Spinal cord (tissue), 4 donors: ENCODE data around the gene DNAJC18. TPM values are rescaled to one million over a fixed set of nuclear protein-coding genes. Genes with fewer than 3 reads are reported as not detected.

Source experiments
- polyA plus RNA-seq, 2 donors: library from polyadenylated mRNA; unstranded; fragments of 120-200 nt; gene quantifications; one replicate each; pipeline ENCODE4 v1.2.1, GENCODE V29; 2013; ENCODE audit not compliant: insufficient read length in 2 of 2
- small RNA-seq: library from RNA; depleted of rRNA; stranded (forward); fragments of <200 nt; gene quantifications from one replicate; pipeline ENCODE3, GENCODE V24; 2014; ENCODE audit warnings: low replicate concordance
- total RNA-seq, 2 donors: library from RNA; depleted of rRNA in 1 of 2; stranded (reverse); fragments of 120-200 nt in 1 of 2; fragments of >200 nt in 1 of 2; gene quantifications; one replicate each; pipeline versions ENCODE4 v1.2.3 to v1.2.4, GENCODE V29; 2013 to 2014

Gene DNAJC18
- total and polyA plus RNA-seq, 4 donors = 26.6 to 49.9 (median 39.9) TPM

Small RNA genes lying within 50 kb of the gene (small RNA-seq; reads per million reads assigned to genes)
- 5.6 reads per million, percentile 95 among the genes with 10 or more reads in this experiment for gene RNU5B-4P

Other genes starting within 250 kb of the DNAJC18 start
- gene SIL1, start 241.2 kb downstream of the DNAJC18 start, total RNA-seq = 10 to 100 TPM; 23.0 to 53.7 TPM
- 10 to 100 TPM; 18.8 to 38.4 TPM for gene SIL1, start 241.2 kb downstream of the DNAJC18 start, polyA plus RNA-seq
- gene MATR3, start 145.8 kb downstream of the DNAJC18 start, total RNA-seq = 100 to 1,000 TPM; 433 to 543 TPM
- gene MATR3, start 145.8 kb downstream of the DNAJC18 start, polyA plus RNA-seq = 100 to 1,000 TPM; 580 to 752 TPM
- 100 to 1,000 TPM in 1 of 2 donors, 10 to 100 TPM in 1; 90.4 to 138 TPM for gene PAIP2, start 97.7 kb downstream of the DNAJC18 start, total RNA-seq
- 100 to 1,000 TPM; 154 to 173 TPM for gene PAIP2, start 97.7 kb downstream of the DNAJC18 start, polyA plus RNA-seq
- under 1 TPM in 1 of 2 donors, not detected in 1; 0.40 TPM for gene SLC23A1, start 56.2 kb downstream of the DNAJC18 start, total RNA-seq
- gene SLC23A1, start 56.2 kb downstream of the DNAJC18 start, polyA plus RNA-seq = under 1 TPM; 0.78 to 0.99 TPM
- gene MZB1, start 49.6 kb downstream of the DNAJC18 start, total RNA-seq = under 1 TPM; 0.17 to 0.59 TPM
- gene MZB1, start 49.6 kb downstream of the DNAJC18 start, polyA plus RNA-seq = under 1 TPM; 0.32 to 0.60 TPM
- 1 to 10 TPM; 1.4 to 2.0 TPM for gene PROB1, start 44.4 kb downstream of the DNAJC18 start, total RNA-seq
- 1 to 10 TPM; 5.1 to 7.1 TPM for gene PROB1, start 44.4 kb downstream of the DNAJC18 start, polyA plus RNA-seq
- gene SPATA24, start 35.4 kb downstream of the DNAJC18 start, total RNA-seq = 10 to 100 TPM in 1 of 2 donors, 1 to 10 TPM in 1; 4.8 to 12.3 TPM
- 1 to 10 TPM; 9.4 to 9.9 TPM for gene SPATA24, start 35.4 kb downstream of the DNAJC18 start, polyA plus RNA-seq
- gene ECSCR, start 23.2 kb upstream of the DNAJC18 start, total RNA-seq = 10 to 100 TPM; 10.3 to 63.2 TPM
- gene ECSCR, start 23.2 kb upstream of the DNAJC18 start, polyA plus RNA-seq = 10 to 100 TPM; 20.2 to 25.4 TPM
- not detected for gene SMIM33, start 31.5 kb upstream of the DNAJC18 start, total RNA-seq
- gene SMIM33, start 31.5 kb upstream of the DNAJC18 start, polyA plus RNA-seq = not detected
- gene STING1, start 43.2 kb upstream of the DNAJC18 start, total RNA-seq = 10 to 100 TPM; 16.3 to 31.7 TPM
- 10 to 100 TPM; 16.0 to 26.6 TPM for gene STING1, start 43.2 kb upstream of the DNAJC18 start, polyA plus RNA-seq
- gene UBE2D2, start 121.8 kb upstream of the DNAJC18 start, total RNA-seq = 100 to 1,000 TPM; 108 TPM
- 100 to 1,000 TPM; 171 to 185 TPM for gene UBE2D2, start 121.8 kb upstream of the DNAJC18 start, polyA plus RNA-seq
- 10 to 100 TPM; 71.5 to 82.6 TPM for gene CXXC5, start 208.8 kb upstream of the DNAJC18 start, total RNA-seq
- gene CXXC5, start 208.8 kb upstream of the DNAJC18 start, polyA plus RNA-seq = 100 to 1,000 TPM; 134 to 137 TPM